Panc1 (cell line): ENCODE data around the gene HSD17B14. TPM values are rescaled to one million over a fixed set of nuclear protein-coding genes. Genes with fewer than 3 reads are reported as not detected.

Experiments used
- ATAC-seq: fragments of 200-7000 bp; cut with Tn5 transposase; 2 replicates; pipeline ENCODE4 v1.9.1; 2020; ENCODE audit warnings: mild to moderate bottlenecking, moderate library complexity
- BruUV-seq: library from RNA; stranded (reverse); fragments of 400-500 nt; replicated peaks from 2 replicates; lab custom pipeline; 2021; lab: Mats Ljungman, UMichigan
- CTCF ChIA-PET: fragments of 300-600 bp; sonication (Branson Sonifier 250); formaldehyde crosslinking; loops from one replicate; lab custom pipeline; 2022; ENCODE audit warnings: antibody characterized with exemption; lab: Charles Lee
- POLR2A ChIA-PET: fragments of 300-600 bp; sonication (Branson Sonifier 250); formaldehyde crosslinking; loops from one replicate; lab custom pipeline; 2022; ENCODE audit warnings: antibody characterized with exemption; lab: Charles Lee
- DNase-seq: peaks from one replicate; pipeline ENCODE4 v3.0.0-alpha.2; 2010; ENCODE audit warnings: low read depth, low spot score
- H3K27ac ChIP-seq: 2 replicates; pipeline ENCODE4 v1.5.1; 2011; ENCODE audit warnings: mild to moderate bottlenecking, low read length, inconsistent platforms
- H3K27me3 ChIP-seq: fragments of 200-500 bp; sonication (Bioruptor generic); 2 replicates; pipeline ENCODE4 v1.6.0; 2014; ENCODE audit warnings: low read length, inconsistent platforms; ENCODE audit not compliant: control insufficient read depth, insufficient read depth
- H3K36me3 ChIP-seq: fragments of 200-500 bp; sonication (Bioruptor generic); 2 replicates; pipeline ENCODE4 v1.5.1; 2014; ENCODE audit warnings: inconsistent platforms, mild to moderate bottlenecking, low read length, moderate library complexity; ENCODE audit not compliant: control insufficient read depth, insufficient read depth
- H3K4me1 ChIP-seq: 2 replicates; pipeline ENCODE4 v1.5.1; 2011; ENCODE audit warnings: inconsistent platforms, mild to moderate bottlenecking, low read length, moderate library complexity; ENCODE audit not compliant: control insufficient read depth, insufficient read depth
- H3K4me3 ChIP-seq, 2 experiments: 2 replicates each; pipeline ENCODE4 v1.5.1; 2011 to 2012; ENCODE audit warnings: low read depth in 2 of 2, low read length in 2 of 2, mild to moderate bottlenecking in 2 of 2, inconsistent platforms in 1 of 2, moderate library complexity in 1 of 2
- H3K9me3 ChIP-seq: fragments of 200-500 bp; sonication (Bioruptor generic); 2 replicates; pipeline ENCODE4 v1.5.1; 2014; ENCODE audit warnings: low read depth, mild to moderate bottlenecking, inconsistent platforms, low read length, moderate library complexity; ENCODE audit not compliant: control insufficient read depth, insufficient read depth
- POLR2AphosphoS5 ChIP-seq: IDR thresholded peaks from 2 replicates; pipeline ENCODE4 v1.6.1; 2012; ENCODE audit warnings: mild to moderate bottlenecking, low read depth, low read length, moderate library complexity
- SIN3A ChIP-seq: IDR thresholded peaks from 2 replicates; pipeline ENCODE4 v1.6.1; 2012; ENCODE audit warnings: low read depth, mild to moderate bottlenecking, low read length, moderate library complexity, borderline replicate concordance; ENCODE audit not compliant: insufficient read depth
- TCF7L2 ChIP-seq: IDR thresholded peaks from 2 replicates; pipeline ENCODE4 v1.6.1; 2011; ENCODE audit warnings: mild to moderate bottlenecking, low read depth, low read length, inconsistent platforms
- in situ Hi-C: cut with HindIII; loops from 2 replicates; pipeline ENCODE4 v1.10.0; 2016; ENCODE audit warnings: low sequenced_read_pairs, low pct_unique_long_range_greater_than_20kb
- intact Hi-C: fragments of 100-400 bp; cut with micrococcal nuclease; formaldehyde crosslinking; loops from one replicate; pipeline ENCODE4 v1.10.0; 2022; ENCODE audit not compliant: unreplicated experiment
- total RNA-seq: library from RNA; stranded (reverse); gene quantifications from one replicate; pipeline ENCODE4 v1.2.1, GENCODE V29; 2021; ENCODE audit not compliant: unreplicated experiment
- TF ChIP-seq, protein P1 (sequence below): fragments of 450-650 bp; IDR thresholded peaks from 2 replicates; pipeline ENCODE4 v1.5.1; 2017; ENCODE audit warnings: mild to moderate bottlenecking
- TF ChIP-seq, protein P2 (sequence below), 2 experiments: IDR thresholded peaks; 2 replicates each; pipeline ENCODE4 v1.6.1; 2011 to 2012; ENCODE audit warnings: low read depth in 2 of 2, control low read depth in 1 of 2, low read length in 1 of 2, mild to moderate bottlenecking in 1 of 2, moderate library complexity in 1 of 2; ENCODE audit not compliant: insufficient read depth in 1 of 2

Gene HSD17B14
- total RNA-seq, 1 experiment from 2014 or later = 20.8 TPM

DNA sequence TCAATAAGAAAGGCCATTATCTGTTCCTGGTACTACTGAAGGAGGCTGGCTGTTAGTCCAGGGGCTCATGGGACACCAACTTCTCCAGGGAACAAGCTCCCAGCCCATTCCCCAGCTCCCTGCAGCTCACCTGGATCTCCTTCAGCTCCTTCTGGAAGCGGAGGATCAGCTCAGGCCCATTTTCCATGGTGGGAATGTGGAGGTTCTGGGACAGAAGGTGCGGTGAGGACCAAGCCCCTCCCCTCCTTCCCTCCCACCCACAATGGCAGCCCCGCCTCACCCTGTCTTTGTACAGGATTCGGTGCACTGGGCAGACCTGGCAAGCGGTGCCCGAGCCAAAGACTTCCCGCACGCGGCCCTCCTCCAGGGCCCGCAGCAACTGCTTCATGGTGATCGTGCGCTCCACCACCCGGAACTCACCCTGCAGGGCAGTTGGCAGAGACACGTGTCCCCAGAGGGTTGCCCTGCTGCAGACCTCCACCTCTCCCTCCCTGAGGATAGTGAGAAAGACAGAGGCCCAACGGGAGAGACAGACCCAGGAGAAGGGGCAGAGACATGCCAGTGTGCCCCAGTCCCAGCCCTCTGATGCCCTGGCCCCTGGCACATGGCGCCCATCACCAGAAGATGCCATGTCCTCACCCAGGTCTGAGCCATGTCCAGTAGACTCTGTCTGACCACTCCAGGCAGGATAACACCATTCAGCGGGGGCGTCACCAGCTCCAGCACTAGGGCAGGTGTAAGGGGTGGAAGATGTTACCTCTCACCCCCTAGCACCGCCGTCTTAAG lies 39.8 kb downstream of the HSD17B14 start:
- CTCF ChIA-PET = interaction anchor here (1.6 to 1.7 kb wide), 2 partner anchors 16 to 174 kb away, joined by 5 to 10 read pairs; no protein-coding TSS in a partner anchor
- Histone ChIP-seq H3K27ac (no peak overlapping the region), H3K9me3 (no peaks in the 10 kb centered on the region), H3K4me1 (no peaks in the 10 kb centered on the region), H3K36me3 (no peaks in the 10 kb centered on the region), H3K27me3 (no peaks in the 10 kb centered on the region), H3K4me3 (no peak overlapping the region)
- no TSS peak for BruUV-seq
- in situ Hi-C loops = no loop called here
- POLR2A ChIA-PET = interaction anchor here (0.5 kb wide), 1 partner anchor 11 kb away, joined by 3 read pairs; no protein-coding TSS in a partner anchor
- ATAC-seq (no peak), DNase-seq (no peak)
- intact Hi-C loops = no loop called here
- TF ChIP-seq TCF7L2 (no peak), SIN3A (no peak), POLR2AphosphoS5 (no peak)
- TF ChIP-seq, protein P1, sequence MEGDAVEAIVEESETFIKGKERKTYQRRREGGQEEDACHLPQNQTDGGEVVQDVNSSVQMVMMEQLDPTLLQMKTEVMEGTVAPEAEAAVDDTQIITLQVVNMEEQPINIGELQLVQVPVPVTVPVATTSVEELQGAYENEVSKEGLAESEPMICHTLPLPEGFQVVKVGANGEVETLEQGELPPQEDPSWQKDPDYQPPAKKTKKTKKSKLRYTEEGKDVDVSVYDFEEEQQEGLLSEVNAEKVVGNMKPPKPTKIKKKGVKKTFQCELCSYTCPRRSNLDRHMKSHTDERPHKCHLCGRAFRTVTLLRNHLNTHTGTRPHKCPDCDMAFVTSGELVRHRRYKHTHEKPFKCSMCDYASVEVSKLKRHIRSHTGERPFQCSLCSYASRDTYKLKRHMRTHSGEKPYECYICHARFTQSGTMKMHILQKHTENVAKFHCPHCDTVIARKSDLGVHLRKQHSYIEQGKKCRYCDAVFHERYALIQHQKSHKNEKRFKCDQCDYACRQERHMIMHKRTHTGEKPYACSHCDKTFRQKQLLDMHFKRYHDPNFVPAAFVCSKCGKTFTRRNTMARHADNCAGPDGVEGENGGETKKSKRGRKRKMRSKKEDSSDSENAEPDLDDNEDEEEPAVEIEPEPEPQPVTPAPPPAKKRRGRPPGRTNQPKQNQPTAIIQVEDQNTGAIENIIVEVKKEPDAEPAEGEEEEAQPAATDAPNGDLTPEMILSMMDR = no peak
- TF ChIP-seq, protein P2, sequence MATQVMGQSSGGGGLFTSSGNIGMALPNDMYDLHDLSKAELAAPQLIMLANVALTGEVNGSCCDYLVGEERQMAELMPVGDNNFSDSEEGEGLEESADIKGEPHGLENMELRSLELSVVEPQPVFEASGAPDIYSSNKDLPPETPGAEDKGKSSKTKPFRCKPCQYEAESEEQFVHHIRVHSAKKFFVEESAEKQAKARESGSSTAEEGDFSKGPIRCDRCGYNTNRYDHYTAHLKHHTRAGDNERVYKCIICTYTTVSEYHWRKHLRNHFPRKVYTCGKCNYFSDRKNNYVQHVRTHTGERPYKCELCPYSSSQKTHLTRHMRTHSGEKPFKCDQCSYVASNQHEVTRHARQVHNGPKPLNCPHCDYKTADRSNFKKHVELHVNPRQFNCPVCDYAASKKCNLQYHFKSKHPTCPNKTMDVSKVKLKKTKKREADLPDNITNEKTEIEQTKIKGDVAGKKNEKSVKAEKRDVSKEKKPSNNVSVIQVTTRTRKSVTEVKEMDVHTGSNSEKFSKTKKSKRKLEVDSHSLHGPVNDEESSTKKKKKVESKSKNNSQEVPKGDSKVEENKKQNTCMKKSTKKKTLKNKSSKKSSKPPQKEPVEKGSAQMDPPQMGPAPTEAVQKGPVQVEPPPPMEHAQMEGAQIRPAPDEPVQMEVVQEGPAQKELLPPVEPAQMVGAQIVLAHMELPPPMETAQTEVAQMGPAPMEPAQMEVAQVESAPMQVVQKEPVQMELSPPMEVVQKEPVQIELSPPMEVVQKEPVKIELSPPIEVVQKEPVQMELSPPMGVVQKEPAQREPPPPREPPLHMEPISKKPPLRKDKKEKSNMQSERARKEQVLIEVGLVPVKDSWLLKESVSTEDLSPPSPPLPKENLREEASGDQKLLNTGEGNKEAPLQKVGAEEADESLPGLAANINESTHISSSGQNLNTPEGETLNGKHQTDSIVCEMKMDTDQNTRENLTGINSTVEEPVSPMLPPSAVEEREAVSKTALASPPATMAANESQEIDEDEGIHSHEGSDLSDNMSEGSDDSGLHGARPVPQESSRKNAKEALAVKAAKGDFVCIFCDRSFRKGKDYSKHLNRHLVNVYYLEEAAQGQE (IDR thresholded peaks at IDR 0.05; ENCODE audit: insufficient read depth in 1 of 2, low read depth in 2 of 2, low read length in 1 of 2) = no peak

DNA sequence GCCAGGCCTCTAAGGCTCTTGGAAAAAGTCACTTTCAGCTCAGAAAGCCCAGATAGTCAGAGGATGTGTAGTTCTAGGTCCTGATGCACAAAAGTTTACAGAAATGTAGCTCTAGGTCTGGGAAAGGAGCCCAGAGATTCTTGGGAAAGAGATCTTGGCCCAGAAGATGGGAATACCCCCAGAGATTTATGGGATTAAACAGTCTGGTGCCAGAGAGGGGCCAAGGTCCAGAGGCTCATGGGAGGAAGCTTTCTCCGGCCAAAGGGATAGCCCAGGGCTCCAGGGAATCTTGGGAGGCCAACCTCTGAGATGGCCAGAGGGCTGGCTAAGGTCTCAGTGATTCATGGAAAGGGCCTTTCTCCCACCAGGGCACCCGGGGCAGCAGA lies 40.6 kb downstream of the HSD17B14 start:
- Histone ChIP-seq H3K27me3 (no peaks in the 10 kb centered on the region), H3K9me3 (no peaks in the 10 kb centered on the region), H3K27ac (no peak overlapping the region), H3K36me3 (no peaks in the 10 kb centered on the region), H3K4me1 (no peaks in the 10 kb centered on the region), H3K4me3 (no peak overlapping the region)
- in situ Hi-C loops (no loop called here), intact Hi-C loops (no loop called here)
- ATAC-seq = no peak; the same call in 1 of the 2 replicates
- no peak for DNase-seq
- no TSS peak for BruUV-seq
- TF ChIP-seq, protein P1 = no peak
- no peak for TF ChIP-seq POLR2AphosphoS5
- TF ChIP-seq, protein P2 (IDR thresholded peaks at IDR 0.05; ENCODE audit: insufficient read depth in 1 of 2, low read depth in 2 of 2, low read length in 1 of 2) = no peak
- no peak for TF ChIP-seq SIN3A
- TF ChIP-seq TCF7L2 = no peak
- ChIA-PET POLR2A (no interaction called here), CTCF (interaction anchor here (0.6 to 1.7 kb wide), 6 partner anchors 9 to 1670 kb away, joined by 3 to 10 read pairs (median 4); no protein-coding TSS in a partner anchor)
